H9 (cell line): ENCODE data around the gene TMEM186. TPM values are rescaled to one million over a fixed set of nuclear protein-coding genes. Genes with fewer than 3 reads are reported as not detected.

Experiments used
- DNase-seq: peaks from one replicate; pipeline ENCODE4 v3.0.0-alpha.2; 2017
- H2AFZ ChIP-seq: one replicate; pipeline ENCODE4 v1.6.1; 2013; ENCODE audit warnings: mild to moderate bottlenecking, low read length, control low read depth, moderate library complexity
- H2AK5ac ChIP-seq: 2 replicates; pipeline ENCODE4 v1.6.1; 2013; ENCODE audit warnings: low read length, control low read depth, mixed read lengths; ENCODE audit not compliant: insufficient read length
- H2BK120ac ChIP-seq: one replicate; pipeline ENCODE4 v1.6.1; 2013; ENCODE audit warnings: low read depth, mild to moderate bottlenecking, low read length, control low read depth, inconsistent platforms; ENCODE audit not compliant: poor library complexity, severe bottlenecking
- H2BK12ac ChIP-seq: 2 replicates; pipeline ENCODE4 v1.6.1; 2013; ENCODE audit warnings: low read length, control low read depth, mixed read lengths, low read depth; ENCODE audit not compliant: insufficient read length
- H2BK15ac ChIP-seq: 2 replicates; pipeline ENCODE4 v1.6.1; 2013; ENCODE audit warnings: low read depth, low read length, control low read depth
- H2BK20ac ChIP-seq: one replicate; pipeline ENCODE4 v1.6.1; 2013; ENCODE audit warnings: low read depth, mild to moderate bottlenecking, low read length, control low read depth, inconsistent platforms; ENCODE audit not compliant: poor library complexity, severe bottlenecking
- H2BK5ac ChIP-seq: 2 replicates; pipeline ENCODE4 v1.6.1; 2013; ENCODE audit warnings: low read length, control low read depth, mixed read lengths; ENCODE audit not compliant: insufficient read length
- H3K14ac ChIP-seq: 2 replicates; pipeline ENCODE4 v1.6.1; 2013; ENCODE audit warnings: low read length, control low read depth; ENCODE audit not compliant: insufficient read depth
- H3K18ac ChIP-seq: 2 replicates; pipeline ENCODE4 v1.6.1; 2013; ENCODE audit warnings: low read depth, mild to moderate bottlenecking, mixed read lengths, low read length, control low read depth; ENCODE audit not compliant: insufficient read length
- H3K23ac ChIP-seq: 2 replicates; pipeline ENCODE4 v1.6.1; 2013; ENCODE audit warnings: low read length, control low read depth, mixed read lengths, low read depth; ENCODE audit not compliant: insufficient read length
- H3K23me2 ChIP-seq: 2 replicates; pipeline ENCODE4 v1.6.1; 2013; ENCODE audit warnings: low read depth, mild to moderate bottlenecking, mixed read lengths, low read length, control low read depth; ENCODE audit not compliant: insufficient read length, poor library complexity, severe bottlenecking
- H3K27ac ChIP-seq: 2 replicates; pipeline ENCODE4 v1.5.1; 2013; ENCODE audit warnings: low read length, control low read depth, mixed read lengths, low read depth; ENCODE audit not compliant: insufficient read length
- H3K27me3 ChIP-seq: 2 replicates; pipeline ENCODE4 v1.6.1; 2013; ENCODE audit warnings: low read length, control low read depth, inconsistent platforms; ENCODE audit not compliant: insufficient read depth
- H3K4ac ChIP-seq: 2 replicates; pipeline ENCODE4 v1.6.1; 2013; ENCODE audit warnings: low read depth, mild to moderate bottlenecking, control low read depth, inconsistent platforms, low read length, moderate library complexity
- H3K4me1 ChIP-seq: 2 replicates; pipeline ENCODE4 v1.6.1; 2013; ENCODE audit warnings: low read length, control low read depth, inconsistent platforms; ENCODE audit not compliant: insufficient read depth
- H3K4me2 ChIP-seq: 2 replicates; pipeline ENCODE4 v1.6.1; 2013; ENCODE audit warnings: low read length, control low read depth, mixed read lengths; ENCODE audit not compliant: insufficient read length, insufficient read depth
- H3K56ac ChIP-seq: 2 replicates; pipeline ENCODE4 v1.6.1; 2013; ENCODE audit warnings: low read depth, mild to moderate bottlenecking, mixed read lengths, low read length, control low read depth; ENCODE audit not compliant: insufficient read length
- H3K79me1 ChIP-seq: 2 replicates; pipeline ENCODE4 v1.6.1; 2013; ENCODE audit warnings: low read depth, mild to moderate bottlenecking, moderate library complexity, low read length, control low read depth, inconsistent platforms; ENCODE audit not compliant: insufficient read depth, poor library complexity, severe bottlenecking
- H3K79me2 ChIP-seq: 2 replicates; pipeline ENCODE4 v1.6.1; 2013; ENCODE audit warnings: low read length, control low read depth, inconsistent platforms; ENCODE audit not compliant: insufficient read depth
- H3K9ac ChIP-seq: 2 replicates; pipeline ENCODE4 v1.6.1; 2013; ENCODE audit warnings: low read length, control low read depth, mixed read lengths; ENCODE audit not compliant: insufficient read length; ENCODE audit errors: extremely low read depth
- H3K9me3 ChIP-seq: one replicate; pipeline ENCODE4 v1.6.1; 2013; ENCODE audit warnings: low read depth, low read length, inconsistent platforms; ENCODE audit not compliant: control insufficient read depth
- H3T11ph ChIP-seq: one replicate; pipeline ENCODE4 v1.6.1; 2013; ENCODE audit warnings: mild to moderate bottlenecking, low read length, control low read depth, inconsistent platforms
- H4K20me1 ChIP-seq: one replicate; pipeline ENCODE4 v1.6.1; 2013; ENCODE audit not compliant: control insufficient read depth, insufficient read length, insufficient read depth
- H4K5ac ChIP-seq: 2 replicates; pipeline ENCODE4 v1.6.1; 2013; ENCODE audit warnings: low read depth, mild to moderate bottlenecking, mixed read lengths, low read length, control low read depth; ENCODE audit not compliant: insufficient read length
- H4K8ac ChIP-seq: replicated peaks from 2 replicates; pipeline ENCODE4 v1.6.1; 2013; ENCODE audit warnings: low read length, control low read depth, mixed read lengths, low read depth; ENCODE audit not compliant: insufficient read length
- H4K91ac ChIP-seq: 2 replicates; pipeline ENCODE4 v1.6.1; 2013; ENCODE audit warnings: low read depth, mild to moderate bottlenecking, moderate library complexity, mixed read lengths, low read length, control low read depth; ENCODE audit not compliant: insufficient read length
- H3K27ac Mint-ChIP-seq, 3 experiments: 2 replicates in 2 of 3; 3 replicates in 1 of 3; pipeline ENCODE4 v1.8.0; 2020 to 2021; ENCODE audit warnings: mixed read lengths in 3 of 3, mild to moderate bottlenecking in 1 of 3, moderate library complexity in 1 of 3
- H3K27me3 Mint-ChIP-seq: 2 replicates; pipeline ENCODE4 v1.8.0; 2021; ENCODE audit warnings: low read depth, mild to moderate bottlenecking, moderate library complexity, mixed read lengths
- H3K36me3 Mint-ChIP-seq, 3 experiments: 2 replicates in 2 of 3; 3 replicates in 1 of 3; pipeline ENCODE4 v1.8.0; 2020 to 2021; ENCODE audit warnings: low read depth in 3 of 3, mixed read lengths in 3 of 3; ENCODE audit not compliant: insufficient read depth in 1 of 3
- H3K4me1 Mint-ChIP-seq, 2 experiments: 2 replicates each; pipeline ENCODE4 v1.8.0; 2020; ENCODE audit warnings: mixed read lengths in 2 of 2
- H3K4me3 Mint-ChIP-seq, 2 experiments: 2 replicates in 1 of 2; 3 replicates in 1 of 2; pipeline ENCODE4 v1.8.0; 2020 to 2021; ENCODE audit warnings: mild to moderate bottlenecking in 2 of 2, mixed read lengths in 2 of 2, moderate library complexity in 1 of 2
- H3K9me3 Mint-ChIP-seq, 2 experiments: 2 replicates in 1 of 2; 3 replicates in 1 of 2; pipeline ENCODE4 v1.8.0; 2020; ENCODE audit warnings: mild to moderate bottlenecking in 2 of 2, mixed read lengths in 2 of 2, moderate library complexity in 1 of 2
- WGBS: extraction: QIAGEN DNeasy Blood & Tissue Kit; methylation state at CpG from one replicate; pipeline ENCODE4 v1.1.7; 2013; ENCODE audit warnings: missing lambda C conversion rate, low lambda C conversion rate, mixed read lengths; ENCODE audit not compliant: insufficient read length; ENCODE audit errors: extremely low coverage; 5-methylcytosine and 5-hydroxymethylcytosine counted together
- total RNA-seq: library from RNA; stranded (reverse); gene quantifications from 2 replicates; pipeline ENCODE4 v1.2.1, GENCODE V29; 2021
- TF ChIP-seq, protein P1 (sequence below): fragments of 200-600 bp; sonication (generic); conservative IDR thresholded peaks from 3 replicates; pipeline ENCODE4 v1.8.0; 2021; ENCODE audit warnings: antibody characterized with exemption, mild to moderate bottlenecking

Gene TMEM186
- total RNA-seq, 1 experiment from 2014 or later = 9.6 TPM

DNA sequence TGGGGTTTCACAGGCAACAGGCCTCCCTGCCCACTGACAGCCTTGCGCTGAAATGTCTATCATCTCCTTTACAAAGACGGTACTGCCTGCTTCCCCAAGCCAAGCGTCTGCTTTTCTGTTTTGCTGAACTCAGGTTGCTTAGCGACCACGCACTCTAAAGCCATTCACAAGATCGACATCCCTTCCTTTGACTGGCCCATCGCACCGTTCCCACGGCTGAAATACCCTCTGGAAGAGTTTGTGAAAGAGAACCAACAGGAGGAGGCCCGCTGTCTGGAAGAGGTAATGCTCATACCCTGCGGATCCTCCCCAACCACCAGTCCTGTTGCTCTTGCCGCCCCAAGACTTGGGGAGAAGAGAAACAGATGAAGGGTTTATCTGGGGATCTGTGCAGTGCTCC, 28.7 kb downstream of the TMEM186 start:
- no peaks in the 10 kb centered on the region for H3K9me3 Mint-ChIP-seq
- H2BK120ac ChIP-seq = no peak overlapping the region
- WGBS = no CpG with 5 or more reads among the region's 12 CpGs
- H3K4me3 Mint-ChIP-seq = no peak overlapping the region
- H3K27ac Mint-ChIP-seq = peak overlapping the region in 2 of 3 experiments; percentile 9 to 48; a peak in 2 of 7 replicates
- no peak overlapping the region for H4K8ac ChIP-seq
- H4K91ac ChIP-seq = no peak overlapping the region
- H2BK15ac ChIP-seq = no peak overlapping the region
- no peak overlapping the region for H3K18ac ChIP-seq
- no peak overlapping the region for H2AFZ ChIP-seq
- H3K56ac ChIP-seq = no peak overlapping the region
- H3K27me3 Mint-ChIP-seq = no peaks in the 10 kb centered on the region
- H3K4me1 ChIP-seq = no peaks in the 10 kb centered on the region
- peak; percentile 55 for DNase-seq
- TF ChIP-seq, protein P1, sequence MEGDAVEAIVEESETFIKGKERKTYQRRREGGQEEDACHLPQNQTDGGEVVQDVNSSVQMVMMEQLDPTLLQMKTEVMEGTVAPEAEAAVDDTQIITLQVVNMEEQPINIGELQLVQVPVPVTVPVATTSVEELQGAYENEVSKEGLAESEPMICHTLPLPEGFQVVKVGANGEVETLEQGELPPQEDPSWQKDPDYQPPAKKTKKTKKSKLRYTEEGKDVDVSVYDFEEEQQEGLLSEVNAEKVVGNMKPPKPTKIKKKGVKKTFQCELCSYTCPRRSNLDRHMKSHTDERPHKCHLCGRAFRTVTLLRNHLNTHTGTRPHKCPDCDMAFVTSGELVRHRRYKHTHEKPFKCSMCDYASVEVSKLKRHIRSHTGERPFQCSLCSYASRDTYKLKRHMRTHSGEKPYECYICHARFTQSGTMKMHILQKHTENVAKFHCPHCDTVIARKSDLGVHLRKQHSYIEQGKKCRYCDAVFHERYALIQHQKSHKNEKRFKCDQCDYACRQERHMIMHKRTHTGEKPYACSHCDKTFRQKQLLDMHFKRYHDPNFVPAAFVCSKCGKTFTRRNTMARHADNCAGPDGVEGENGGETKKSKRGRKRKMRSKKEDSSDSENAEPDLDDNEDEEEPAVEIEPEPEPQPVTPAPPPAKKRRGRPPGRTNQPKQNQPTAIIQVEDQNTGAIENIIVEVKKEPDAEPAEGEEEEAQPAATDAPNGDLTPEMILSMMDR = no peak
- no peak overlapping the region for H3K27ac ChIP-seq
- no peak overlapping the region for H2BK12ac ChIP-seq
- H3K4ac ChIP-seq = no peak overlapping the region
- H3K9me3 ChIP-seq = no peaks in the 10 kb centered on the region
- no peak overlapping the region for H2AK5ac ChIP-seq
- no peak overlapping the region for H3K9ac ChIP-seq
- H2BK20ac ChIP-seq = no peak overlapping the region
- no peak overlapping the region for H3K4me2 ChIP-seq
- H3K79me2 ChIP-seq = no peaks in the 10 kb centered on the region
- no peak overlapping the region for H4K5ac ChIP-seq
- H3K14ac ChIP-seq = no peak overlapping the region
- no peak overlapping the region for H3K23ac ChIP-seq
- H3K27me3 ChIP-seq = no peaks in the 10 kb centered on the region
- no peak overlapping the region for H3T11ph ChIP-seq
- H3K4me1 Mint-ChIP-seq = peaks cover 11 to 12% of the 10 kb centered on the region in 2 experiments
- H2BK5ac ChIP-seq = no peak overlapping the region
- no peaks in the 10 kb centered on the region for H4K20me1 ChIP-seq
- H3K23me2 ChIP-seq = no peaks in the 10 kb centered on the region
- H3K36me3 Mint-ChIP-seq = no peaks in the 10 kb centered on the region; a peak in 1 of 7 replicates
- no peaks in the 10 kb centered on the region for H3K79me1 ChIP-seq
